ENCODE results near the gene MYL7. TPM values are rescaled to one million over a fixed set of nuclear protein-coding genes. Genes with fewer than 3 reads are reported as not detected.
A peak's percentile ranks its signal among the peaks of the same experiment; 100 is the strongest.

Gene MYL7
- total RNA-seq, 1 donor: not detected

GRCh38 chr7:44107961-44108767 is 33.0 kb downstream of the MYL7 start:
- no peak for TF ChIP-seq CTCF (IDR thresholded peaks at IDR 0.05; ENCODE audit: extremely low read depth, low read depth, low read length)
- H3K4me3 ChIP-seq (ENCODE audit: insufficient read depth, low read length): no peak overlapping the region
- H3K79me2 ChIP-seq (ENCODE audit: insufficient read depth, low read length): peaks cover 57% of the 10 kb centered on the region
- DNase-seq (ENCODE audit: insufficient read length, low spot score, missing footprints): peak; percentile 84
- H3K27me3 ChIP-seq (ENCODE audit: insufficient read depth, low read length): no peaks in the 10 kb centered on the region
- H4K20me1 ChIP-seq (ENCODE audit: insufficient read depth, low read length): peaks cover 51% of the 10 kb centered on the region
- no peak overlapping the region for H3K4me2 ChIP-seq (ENCODE audit: insufficient read depth, low read length)
- H3K9me3 ChIP-seq (ENCODE audit: low read depth, low read length): no peaks in the 10 kb centered on the region
- H3K36me3 ChIP-seq (ENCODE audit: insufficient read depth, low read length): peaks cover 67% of the 10 kb centered on the region
- H3K4me1 ChIP-seq (ENCODE audit: insufficient read depth, low read length): peaks cover 23% of the 10 kb centered on the region
- peak overlapping the region; percentile 28 for H3K27ac ChIP-seq (ENCODE audit: low read depth, low read length)
- H2AFZ ChIP-seq (ENCODE audit: low read length): no peak overlapping the region

GRCh38 chr7:44107116-44107960 is 33.8 kb downstream of the MYL7 start:
- Histone ChIP-seq H2AFZ (ENCODE audit: low read length) (no peak overlapping the region), H3K79me2 (ENCODE audit: insufficient read depth, low read length) (peaks cover 57% of the 10 kb centered on the region), H3K27ac (ENCODE audit: low read depth, low read length) (peak overlapping the region; percentile 96), H3K9me3 (ENCODE audit: low read depth, low read length) (no peaks in the 10 kb centered on the region), H4K20me1 (ENCODE audit: insufficient read depth, low read length) (peaks cover 51% of the 10 kb centered on the region), H3K27me3 (ENCODE audit: insufficient read depth, low read length) (no peaks in the 10 kb centered on the region), H3K36me3 (ENCODE audit: insufficient read depth, low read length) (peaks cover 59% of the 10 kb centered on the region), H3K4me1 (ENCODE audit: insufficient read depth, low read length) (peaks cover 31% of the 10 kb centered on the region), H3K4me2 (ENCODE audit: insufficient read depth, low read length) (peak overlapping the region; percentile 100), H3K4me3 (ENCODE audit: insufficient read depth, low read length) (no peak overlapping the region)
- no peak for TF ChIP-seq CTCF (IDR thresholded peaks at IDR 0.05; ENCODE audit: extremely low read depth, low read depth, low read length)
- peak; percentile 77 for DNase-seq (ENCODE audit: insufficient read length, low spot score, missing footprints)

- Histone ChIP-seq H3K4me1 (ENCODE audit: insufficient read depth, low read length) (peaks cover 38% of the 10 kb centered on the region), H3K27me3 (ENCODE audit: insufficient read depth, low read length) (no peaks in the 10 kb centered on the region), H3K27ac (ENCODE audit: low read depth, low read length) (peak overlapping the region; percentile 96), H4K20me1 (ENCODE audit: insufficient read depth, low read length) (peaks cover 43% of the 10 kb centered on the region), H3K4me2 (ENCODE audit: insufficient read depth, low read length) (peak overlapping the region; percentile 100), H3K79me2 (ENCODE audit: insufficient read depth, low read length) (peaks cover 57% of the 10 kb centered on the region), H3K9me3 (ENCODE audit: low read depth, low read length) (no peaks in the 10 kb centered on the region), H3K36me3 (ENCODE audit: insufficient read depth, low read length) (peaks cover 50% of the 10 kb centered on the region), H2AFZ (ENCODE audit: low read length) (no peak overlapping the region), H3K4me3 (ENCODE audit: insufficient read depth, low read length) (peak overlapping the region; percentile 93)
- TF ChIP-seq CTCF (IDR thresholded peaks at IDR 0.05; ENCODE audit: extremely low read depth, low read depth, low read length): no peak
- peak; percentile 84 for DNase-seq (ENCODE audit: insufficient read length, low spot score, missing footprints)
Measured at GRCh38 chr7:44106311-44107065, 34.6 kb downstream of the MYL7 start.

Measured in osteoblast (primary cell).